VCaP (cell line): Measurements from ENCODE around the gene TWNK.

Source experiments
- H3K27ac ChIP-seq: fragments of 450-650 bp; 2 replicates; pipeline ENCODE4 v1.5.1; 2017
- CTCF ChIP-seq: fragments of 450-650 bp; conservative IDR thresholded peaks from 2 replicates; pipeline ENCODE4 v1.5.1; 2017; ENCODE audit warnings: mild to moderate bottlenecking, moderate library complexity

The TWNK gene

GRCh38 chr10:100962351-100963080 lies 24.8 kb upstream of the TWNK start:
- peak overlapping the region; percentile 3; the same call in 1 of the 2 replicates for H3K27ac ChIP-seq
- no peak for TF ChIP-seq CTCF

- no peak overlapping the region for H3K27ac ChIP-seq
- TF ChIP-seq CTCF, result no peak
Measured at GRCh38 chr10:100963826-100964225, 23.5 kb upstream of the TWNK start.

GRCh38 chr10:100965820-100966219 lies 21.5 kb upstream of the TWNK start:
- no peak for TF ChIP-seq CTCF
- H3K27ac ChIP-seq, result no peak overlapping the region

- H3K27ac ChIP-seq, result no peak overlapping the region
- TF ChIP-seq CTCF, result no peak
Measured at GRCh38 chr10:100966887-100967286, 20.5 kb upstream of the TWNK start.

- no peak for TF ChIP-seq CTCF
- no peak overlapping the region for H3K27ac ChIP-seq
Measured at GRCh38 chr10:100967332-100967731, 20.0 kb upstream of the TWNK start.

GRCh38 chr10:100968062-100968736 lies 19.1 kb upstream of the TWNK start:
- no peak for TF ChIP-seq CTCF
- no peak overlapping the region for H3K27ac ChIP-seq

- TF ChIP-seq CTCF, result no peak
- no peak overlapping the region for H3K27ac ChIP-seq
Measured at GRCh38 chr10:100968863-100969186, 18.5 kb upstream of the TWNK start.
